Endodermal cell (in vitro differentiated cells): ENCODE measurements around the gene TAS2R42. TPM values are rescaled to one million over a fixed set of nuclear protein-coding genes. Genes with fewer than 3 reads are reported as not detected.

ENCODE experiments used
- DNase-seq: peaks from one replicate; pipeline ENCODE4 v3.0.0-alpha.2; 2017
- H3K27ac ChIP-seq: 2 replicates; pipeline ENCODE4 v1.5.1; 2013; ENCODE audit warnings: mild to moderate bottlenecking, low read depth, low read length, moderate library complexity
- H3K27me3 ChIP-seq: 2 replicates; pipeline ENCODE4 v1.6.1; 2013; ENCODE audit warnings: mild to moderate bottlenecking, low read length, moderate library complexity; ENCODE audit not compliant: insufficient read depth, control insufficient read depth, poor library complexity, severe bottlenecking
- H3K36me3 ChIP-seq: 2 replicates; pipeline ENCODE4 v1.7.0; 2013; ENCODE audit warnings: mild to moderate bottlenecking, low read length, moderate library complexity; ENCODE audit not compliant: control insufficient read depth, insufficient read depth
- H3K4me1 ChIP-seq: one replicate; pipeline ENCODE4 v1.7.0; 2013; ENCODE audit warnings: low read length; ENCODE audit not compliant: control insufficient read depth, insufficient read depth
- H3K4me3 ChIP-seq: 2 replicates; pipeline ENCODE4 v1.5.1; 2013; ENCODE audit warnings: mild to moderate bottlenecking, low read length, moderate library complexity
- H3K9ac ChIP-seq: 2 replicates; pipeline ENCODE4 v1.6.1; 2013; ENCODE audit warnings: mild to moderate bottlenecking, low read length, moderate library complexity; ENCODE audit not compliant: poor library complexity, severe bottlenecking; ENCODE audit errors: extremely low read depth
- H3K9me3 ChIP-seq: 2 replicates; pipeline ENCODE4 v1.6.1; 2013; ENCODE audit warnings: mild to moderate bottlenecking, low read length, moderate library complexity; ENCODE audit not compliant: control insufficient read depth
- H3K27ac Mint-ChIP-seq: 2 replicates; pipeline ENCODE4 v1.8.0; 2020; ENCODE audit warnings: mixed read lengths
- H3K27me3 Mint-ChIP-seq: 2 replicates; pipeline ENCODE4 v1.8.0; 2021; ENCODE audit warnings: mild to moderate bottlenecking, mixed read lengths; ENCODE audit not compliant: insufficient read depth
- H3K36me3 Mint-ChIP-seq: 2 replicates; pipeline ENCODE4 v1.8.0; 2020; ENCODE audit warnings: low read depth, mixed read lengths
- H3K4me1 Mint-ChIP-seq: 2 replicates; pipeline ENCODE4 v1.8.0; 2020; ENCODE audit warnings: mixed read lengths
- H3K4me3 Mint-ChIP-seq: 2 replicates; pipeline ENCODE4 v1.8.0; 2020; ENCODE audit warnings: mild to moderate bottlenecking, moderate library complexity, mixed read lengths
- H3K9me3 Mint-ChIP-seq: 2 replicates; pipeline ENCODE4 v1.8.0; 2020; ENCODE audit warnings: mild to moderate bottlenecking, mixed read lengths
- WGBS, 2 experiments: methylation state at CpG; one replicate each; pipeline versions ENCODE4 v1.1.5 to v1.1.7; 2013; ENCODE audit warnings: missing lambda C conversion rate in 2 of 2, mixed read lengths in 1 of 2; ENCODE audit not compliant: insufficient coverage in 1 of 2, insufficient read length in 1 of 2; 5-methylcytosine and 5-hydroxymethylcytosine counted together
- total RNA-seq, 2 donors: library from RNA; stranded (reverse); fragmentation: NEBNext Ultra II Directional in 1 of 2; extraction: Animal tissue kit (Norgen Biotek cat#: 25700) in 1 of 2; gene quantifications; 2 replicates in 1 of 2; 3 replicates in 1 of 2; pipeline ENCODE4 v1.2.1, GENCODE V29; 2021
- TF ChIP-seq, protein P1 (sequence below): fragments of 200-600 bp; sonication (generic); conservative IDR thresholded peaks from 2 replicates; pipeline ENCODE4 v1.5.0; 2021; ENCODE audit warnings: antibody characterized with exemption, mild to moderate bottlenecking

The TAS2R42 gene
- total RNA-seq, 2 donors from 2014 or later = not detected

DNA sequence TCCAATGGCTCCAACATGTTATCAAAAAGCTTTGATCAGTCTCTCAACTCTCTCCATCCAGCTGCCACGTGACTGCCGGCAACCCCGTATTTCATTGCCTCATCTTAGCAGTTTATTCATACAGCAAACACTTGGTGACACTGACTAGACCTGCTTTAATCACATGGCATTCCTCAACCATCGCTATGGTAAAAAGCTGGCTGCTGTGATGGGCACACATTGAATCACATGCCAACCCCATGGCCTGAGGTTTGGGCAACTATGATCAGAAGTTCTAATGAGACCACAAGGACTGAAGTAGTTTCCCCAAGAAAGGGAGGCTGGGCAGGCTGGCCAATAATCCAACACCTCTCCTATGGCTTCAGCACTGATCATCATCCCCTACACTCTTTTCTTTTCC, 40.6 kb upstream of the TAS2R42 start:
- H3K27me3 ChIP-seq = no peaks in the 10 kb centered on the region
- TF ChIP-seq, protein P1, sequence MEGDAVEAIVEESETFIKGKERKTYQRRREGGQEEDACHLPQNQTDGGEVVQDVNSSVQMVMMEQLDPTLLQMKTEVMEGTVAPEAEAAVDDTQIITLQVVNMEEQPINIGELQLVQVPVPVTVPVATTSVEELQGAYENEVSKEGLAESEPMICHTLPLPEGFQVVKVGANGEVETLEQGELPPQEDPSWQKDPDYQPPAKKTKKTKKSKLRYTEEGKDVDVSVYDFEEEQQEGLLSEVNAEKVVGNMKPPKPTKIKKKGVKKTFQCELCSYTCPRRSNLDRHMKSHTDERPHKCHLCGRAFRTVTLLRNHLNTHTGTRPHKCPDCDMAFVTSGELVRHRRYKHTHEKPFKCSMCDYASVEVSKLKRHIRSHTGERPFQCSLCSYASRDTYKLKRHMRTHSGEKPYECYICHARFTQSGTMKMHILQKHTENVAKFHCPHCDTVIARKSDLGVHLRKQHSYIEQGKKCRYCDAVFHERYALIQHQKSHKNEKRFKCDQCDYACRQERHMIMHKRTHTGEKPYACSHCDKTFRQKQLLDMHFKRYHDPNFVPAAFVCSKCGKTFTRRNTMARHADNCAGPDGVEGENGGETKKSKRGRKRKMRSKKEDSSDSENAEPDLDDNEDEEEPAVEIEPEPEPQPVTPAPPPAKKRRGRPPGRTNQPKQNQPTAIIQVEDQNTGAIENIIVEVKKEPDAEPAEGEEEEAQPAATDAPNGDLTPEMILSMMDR = no peak
- Mint-ChIP-seq H3K27me3 (no peaks in the 10 kb centered on the region), H3K9me3 (no peaks in the 10 kb centered on the region), H3K36me3 (no peaks in the 10 kb centered on the region), H3K27ac (no peak overlapping the region), H3K4me1 (no peaks in the 10 kb centered on the region), H3K4me3 (no peak overlapping the region)
- H3K9ac ChIP-seq = no peak overlapping the region
- H3K9me3 ChIP-seq = no peaks in the 10 kb centered on the region
- no peak overlapping the region for H3K27ac ChIP-seq
- no peaks in the 10 kb centered on the region for H3K36me3 ChIP-seq
- no peaks in the 10 kb centered on the region for H3K4me1 ChIP-seq
- H3K4me3 ChIP-seq = no peak overlapping the region
- 92 to 100% methylated on average over 3 to 4 of the region's 4 CpGs for WGBS, 2 experiments
- DNase-seq = no peak

DNA sequence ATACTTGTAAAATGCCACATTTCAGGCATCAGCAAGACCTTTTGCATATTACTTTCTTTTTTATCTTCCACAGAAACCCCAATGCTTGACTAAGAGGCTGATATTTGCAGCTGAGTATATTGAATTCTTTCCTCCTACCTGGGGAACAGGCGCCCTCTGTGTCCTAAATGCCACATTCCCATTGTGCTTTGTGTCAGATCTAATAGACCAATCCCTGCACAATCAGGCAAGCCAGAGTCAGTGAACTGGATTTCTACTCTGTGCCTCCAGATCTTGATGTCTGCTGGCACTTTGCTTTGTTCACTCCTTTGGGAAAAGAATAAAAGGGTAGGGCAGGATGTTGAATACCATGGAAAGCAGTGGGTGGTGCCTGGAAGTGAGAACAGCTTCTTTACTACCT, 22.4 kb upstream of the TAS2R42 start:
- Histone ChIP-seq H3K27me3 (no peaks in the 10 kb centered on the region), H3K9me3 (peaks cover 7% of the 10 kb centered on the region), H3K27ac (no peak overlapping the region), H3K4me1 (no peaks in the 10 kb centered on the region), H3K4me3 (no peak overlapping the region), H3K36me3 (no peaks in the 10 kb centered on the region), H3K9ac (no peak overlapping the region)
- peaks cover 2% of the 10 kb centered on the region for H3K36me3 Mint-ChIP-seq
- no peaks in the 10 kb centered on the region for H3K27me3 Mint-ChIP-seq
- TF ChIP-seq, protein P1 = peak; percentile 71
- WGBS, 2 experiments = 55 to 100% methylated on average over 1 of the region's 1 CpG
- peaks cover 22% of the 10 kb centered on the region for H3K9me3 Mint-ChIP-seq
- DNase-seq = peak; percentile 68
- no peak overlapping the region for H3K4me3 Mint-ChIP-seq
- H3K27ac Mint-ChIP-seq = no peak overlapping the region
- no peaks in the 10 kb centered on the region for H3K4me1 Mint-ChIP-seq

DNA sequence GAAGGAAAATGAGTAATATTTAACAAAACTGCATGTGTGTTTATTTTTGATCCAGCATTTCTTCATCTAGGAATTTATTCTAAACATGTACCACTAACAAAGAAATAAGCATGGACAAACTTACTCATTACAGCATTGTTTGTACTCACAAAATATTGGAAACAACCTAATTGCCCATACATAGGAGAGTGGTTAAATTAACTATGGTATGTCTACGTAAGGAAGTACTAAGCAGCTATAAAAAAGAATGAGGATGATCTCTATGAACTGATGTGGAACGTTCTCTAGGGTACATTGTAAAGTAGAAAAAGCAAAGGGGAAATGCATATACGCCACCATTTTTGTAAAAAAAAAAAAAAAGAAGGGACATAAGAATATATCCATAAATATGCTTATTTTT, 17.4 kb upstream of the TAS2R42 start:
- no peaks in the 10 kb centered on the region for H3K27me3 ChIP-seq

More for the DNA sequence above, 17.4 kb upstream of the TAS2R42 start:
- Histone ChIP-seq H3K4me1 (no peaks in the 10 kb centered on the region), H3K4me3 (no peak overlapping the region), H3K9ac (no peak overlapping the region), H3K9me3 (peaks cover 11% of the 10 kb centered on the region), H3K27ac (no peak overlapping the region), H3K36me3 (no peaks in the 10 kb centered on the region)
- WGBS, 2 experiments = 91 to 100% methylated on average over 1 to 3 of the region's 3 CpGs
- TF ChIP-seq, protein P1 = no peak
- Mint-ChIP-seq H3K36me3 (peaks cover 2% of the 10 kb centered on the region), H3K27me3 (no peaks in the 10 kb centered on the region), H3K4me1 (peaks cover 2% of the 10 kb centered on the region), H3K4me3 (no peak overlapping the region), H3K27ac (no peak overlapping the region), H3K9me3 (peaks cover 14% of the 10 kb centered on the region)
- DNase-seq = no peak
